HG02642 (cell line): ENCODE results near the gene ASTE1.
"Not testable (repeated sequence)": the region's sequence is repeated elsewhere in the genome, so short reads cannot be mapped to it uniquely, and the experiment has no call there.

ENCODE experiments used
- ATAC-seq: cut with Tn5 transposase; IDR thresholded peaks from one replicate; pipeline ENCODE4 v1.9.1; 2021; ENCODE audit warnings: mild to moderate bottlenecking; ENCODE audit not compliant: unreplicated experiment, poor library complexity

Gene ASTE1, protein sequence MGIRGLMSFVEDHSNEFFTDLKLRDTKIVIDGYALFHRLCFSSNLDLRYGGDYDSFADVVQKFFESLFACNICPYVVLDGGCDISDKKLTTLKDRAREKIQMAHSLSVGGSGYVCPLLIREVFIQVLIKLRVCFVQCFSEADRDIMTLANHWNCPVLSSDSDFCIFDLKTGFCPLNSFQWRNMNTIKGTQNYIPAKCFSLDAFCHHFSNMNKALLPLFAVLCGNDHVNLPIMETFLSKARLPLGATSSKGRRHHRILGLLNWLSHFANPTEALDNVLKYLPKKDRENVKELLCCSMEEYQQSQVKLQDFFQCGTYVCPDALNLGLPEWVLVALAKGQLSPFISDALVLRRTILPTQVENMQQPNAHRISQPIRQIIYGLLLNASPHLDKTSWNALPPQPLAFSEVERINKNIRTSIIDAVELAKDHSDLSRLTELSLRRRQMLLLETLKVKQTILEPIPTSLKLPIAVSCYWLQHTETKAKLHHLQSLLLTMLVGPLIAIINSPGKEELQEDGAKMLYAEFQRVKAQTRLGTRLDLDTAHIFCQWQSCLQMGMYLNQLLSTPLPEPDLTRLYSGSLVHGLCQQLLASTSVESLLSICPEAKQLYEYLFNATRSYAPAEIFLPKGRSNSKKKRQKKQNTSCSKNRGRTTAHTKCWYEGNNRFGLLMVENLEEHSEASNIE

DNA sequence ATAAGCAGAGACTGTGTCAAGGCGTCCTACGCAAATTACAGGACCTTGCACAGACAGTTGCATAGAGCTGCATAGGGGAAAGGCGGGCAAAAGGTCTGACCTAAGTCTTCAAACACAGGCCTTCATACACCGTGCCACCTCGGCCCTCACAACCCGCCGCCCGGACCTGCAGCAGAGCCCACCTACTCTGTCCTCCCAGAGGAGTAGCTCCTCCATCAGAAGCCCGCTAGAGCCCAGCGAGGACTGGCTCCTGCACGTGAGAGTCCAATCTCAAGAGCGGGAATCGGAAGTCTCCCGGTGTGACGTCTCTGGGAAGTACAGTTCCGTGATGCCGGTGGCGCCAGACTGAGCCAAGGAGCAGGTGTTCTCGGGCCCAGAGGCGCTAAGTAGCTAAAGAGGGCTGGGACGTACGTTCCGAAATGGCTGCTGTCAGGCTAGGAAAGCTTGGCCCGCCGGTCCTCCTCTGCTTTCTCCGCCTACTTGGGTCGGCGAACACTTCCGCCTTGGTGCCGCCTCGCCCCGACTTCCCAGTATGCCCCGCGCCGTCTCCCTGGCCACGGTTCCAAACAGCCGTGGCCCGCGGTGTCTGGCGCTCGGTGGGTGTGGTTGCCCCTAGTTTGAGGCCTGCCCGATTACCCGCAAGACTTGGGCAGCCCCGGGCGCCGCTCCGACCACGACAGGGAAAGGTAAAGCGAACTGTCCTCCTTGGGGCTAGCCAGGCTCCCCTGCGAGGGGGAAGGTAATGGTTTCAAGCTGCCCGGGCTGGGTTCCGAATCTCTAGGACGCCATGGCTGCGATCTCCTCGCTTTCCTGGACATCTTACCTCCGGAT is at the start of gene ASTE1, which contains the start of gene NEK11:
TSS of gene ASTE1 (minus strand) at position 505 of the 831 bp plus-strand sequence. CDS start 1,519 bp downstream, outside the sequence.
TSS of gene NEK11 (plus strand) at position 557 of the 831 bp plus-strand sequence. CDS start 2,832 bp downstream, outside the sequence.
- peak; percentile 99 for ATAC-seq

DNA sequence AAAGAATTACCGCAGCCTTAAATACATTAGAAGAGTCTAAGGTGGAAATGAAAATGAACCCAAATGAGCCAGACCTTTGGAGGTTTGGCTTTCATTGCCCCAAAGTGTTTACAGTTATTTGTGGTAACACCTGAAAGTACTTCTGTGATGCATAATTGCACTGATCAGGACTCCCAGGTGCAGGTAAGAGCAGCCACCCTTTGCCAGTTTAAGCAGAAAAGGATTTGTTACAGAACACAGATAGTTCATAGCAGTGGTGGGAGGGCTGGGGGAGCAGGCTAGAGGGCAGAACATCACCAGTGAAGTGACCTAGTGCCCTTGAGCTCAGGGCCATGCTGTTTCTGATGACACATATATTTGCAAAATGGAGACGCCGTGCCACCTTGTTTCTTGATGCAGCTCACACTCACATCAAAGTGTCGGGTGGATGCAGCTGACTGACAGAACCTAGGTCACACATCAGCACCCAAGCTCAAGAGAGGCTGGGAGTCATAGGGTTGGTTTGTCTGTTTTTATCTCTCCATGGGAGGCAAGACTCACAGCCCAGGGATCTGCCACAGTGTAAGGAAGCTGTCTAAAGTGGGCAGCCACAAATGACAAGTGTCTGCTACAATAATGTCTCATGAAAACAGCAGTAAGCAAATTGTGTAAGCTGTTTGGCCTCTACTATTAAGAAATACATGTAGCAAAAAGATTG is 49.2 kb upstream of the ASTE1 start:
- ATAC-seq, result no peak

DNA sequence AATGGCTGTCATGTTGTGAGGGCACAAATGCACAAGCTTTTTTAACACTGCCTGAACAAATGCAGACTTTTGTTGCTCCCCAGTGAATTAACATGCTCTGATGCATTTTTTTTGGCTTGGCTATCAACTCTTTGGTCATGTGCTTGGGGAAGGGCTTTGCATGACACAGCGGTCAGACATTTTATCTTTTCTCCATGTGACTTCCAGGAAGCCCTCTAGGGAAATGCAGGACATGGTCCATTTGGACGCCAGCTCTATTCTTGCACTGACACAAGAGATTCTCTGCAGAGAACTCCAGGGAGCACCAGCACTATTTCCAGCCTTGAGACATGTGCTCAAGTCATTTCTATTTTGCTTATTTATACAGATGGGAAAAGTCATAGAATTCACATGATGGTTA is 46.2 kb upstream of the ASTE1 start:
- ATAC-seq, result no peak

DNA sequence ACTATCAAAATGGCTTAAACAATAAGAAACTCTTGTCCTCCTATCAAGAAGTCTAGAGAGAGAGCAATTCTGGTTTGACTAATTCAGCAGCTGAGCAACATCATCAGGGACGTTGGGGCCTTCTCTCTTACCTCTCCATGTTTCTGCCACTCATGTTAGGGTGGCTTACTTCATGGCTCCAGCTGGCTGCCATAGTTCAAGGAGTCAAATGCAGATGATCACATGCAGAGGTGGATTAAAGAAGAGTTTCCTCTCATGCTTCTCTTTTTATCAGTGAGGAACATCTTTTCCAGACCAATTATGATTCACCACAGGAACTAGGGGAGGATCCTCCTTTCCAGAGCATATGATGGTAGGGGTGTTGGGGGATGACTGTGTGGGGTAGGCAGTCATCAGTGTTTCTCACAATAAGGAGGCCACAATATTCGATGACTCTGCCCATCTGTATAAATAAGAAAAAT is 45.5 kb upstream of the ASTE1 start:
- no peak for ATAC-seq

DNA sequence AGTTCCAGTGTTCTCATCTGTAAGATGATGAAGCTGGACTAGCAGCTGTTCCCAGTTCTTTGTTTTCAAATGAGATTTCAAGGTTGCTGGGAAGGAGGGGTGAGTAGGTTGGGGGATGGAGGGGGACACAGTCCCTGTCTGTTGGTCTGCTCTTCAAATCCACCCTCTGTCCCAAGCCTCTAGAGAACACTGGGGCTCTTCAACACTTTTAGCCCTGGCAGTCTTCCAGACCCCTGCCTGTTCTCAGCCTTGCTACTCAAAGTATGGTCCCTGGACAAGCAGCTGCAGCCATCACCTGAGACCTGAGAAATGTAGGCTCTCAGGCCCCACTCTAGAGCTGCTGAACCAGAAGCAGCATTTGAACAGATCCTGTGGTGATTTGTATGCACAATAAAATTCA is 41.4 kb upstream of the ASTE1 start:
- ATAC-seq, result no peak

DNA sequence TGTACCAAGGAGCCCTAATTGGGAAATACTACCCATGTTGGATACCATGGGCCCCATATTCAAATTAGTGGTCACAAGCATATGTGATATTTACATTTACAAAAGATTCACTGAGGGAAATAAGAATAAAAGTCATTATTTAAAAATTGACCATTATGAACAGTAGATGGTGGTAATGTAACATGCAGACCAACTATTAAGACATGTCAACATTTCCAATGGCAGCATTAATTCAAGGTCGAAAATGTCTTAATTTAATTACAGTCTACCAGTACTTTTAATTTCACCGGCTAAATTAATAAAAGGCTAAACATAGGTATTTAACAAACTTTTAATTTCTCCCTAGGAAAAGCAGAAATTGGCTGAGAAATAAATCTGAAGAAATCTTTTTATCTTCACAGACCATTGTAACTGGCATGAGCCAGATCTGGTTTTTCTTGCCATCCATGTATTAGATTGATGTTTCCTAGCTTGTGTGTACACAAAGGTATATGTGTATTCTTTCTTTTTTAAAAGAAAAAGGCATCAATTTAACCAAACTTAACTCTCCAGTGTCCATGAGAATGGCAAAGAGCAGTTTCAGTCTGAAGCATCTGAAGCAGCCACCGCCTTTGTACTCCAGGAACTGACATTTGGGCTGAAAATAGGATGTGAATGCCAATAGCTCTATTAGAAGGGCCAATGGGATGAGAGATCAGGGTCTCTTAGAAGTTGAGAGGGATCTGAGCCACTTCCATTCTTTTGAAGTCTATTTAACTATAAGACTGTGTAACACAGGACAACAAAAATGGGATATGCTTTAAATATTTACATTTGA is 26.6 kb upstream of the ASTE1 start:
- ATAC-seq, result no peak

DNA sequence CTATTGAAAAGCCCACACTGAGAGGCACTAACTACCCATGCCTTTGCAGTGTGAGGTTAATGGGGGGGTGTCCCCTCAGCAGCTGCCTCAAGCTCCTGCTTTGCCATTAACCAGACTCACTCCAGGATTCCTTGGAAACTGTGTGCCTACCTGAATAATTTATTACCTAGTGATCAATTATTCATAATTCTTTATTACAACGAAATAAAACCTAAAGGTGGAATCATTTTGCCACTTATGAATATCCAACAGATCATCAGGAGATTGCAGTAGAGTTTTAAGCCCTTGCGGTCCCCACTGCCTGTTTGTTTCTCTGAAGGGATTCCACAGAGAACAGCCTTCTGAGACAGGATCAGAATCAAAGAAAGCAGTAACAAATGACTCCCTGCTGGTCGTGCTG is 23.4 kb upstream of the ASTE1 start:
- ATAC-seq, result no peak

DNA sequence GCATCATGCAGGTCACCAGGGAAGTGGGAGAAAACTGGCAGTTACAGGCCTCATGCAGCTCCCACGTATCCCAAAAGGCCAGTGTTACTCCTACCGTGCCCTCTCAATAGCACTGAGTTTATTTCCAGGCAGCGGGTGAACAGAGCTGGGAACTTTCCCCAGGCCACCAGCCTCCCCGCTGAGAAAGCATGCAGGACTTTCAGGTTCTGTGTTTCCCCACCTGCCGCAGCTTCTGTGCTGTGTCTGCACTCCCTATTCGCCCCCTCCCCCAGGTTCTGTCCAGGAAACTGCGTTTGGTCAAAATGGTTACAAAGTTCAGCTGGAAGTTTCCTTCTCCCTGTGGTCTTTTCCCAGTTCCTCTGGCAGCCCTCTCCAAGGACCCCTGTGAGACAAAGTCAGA is 21.4 kb upstream of the ASTE1 start:
- ATAC-seq, result no peak

DNA sequence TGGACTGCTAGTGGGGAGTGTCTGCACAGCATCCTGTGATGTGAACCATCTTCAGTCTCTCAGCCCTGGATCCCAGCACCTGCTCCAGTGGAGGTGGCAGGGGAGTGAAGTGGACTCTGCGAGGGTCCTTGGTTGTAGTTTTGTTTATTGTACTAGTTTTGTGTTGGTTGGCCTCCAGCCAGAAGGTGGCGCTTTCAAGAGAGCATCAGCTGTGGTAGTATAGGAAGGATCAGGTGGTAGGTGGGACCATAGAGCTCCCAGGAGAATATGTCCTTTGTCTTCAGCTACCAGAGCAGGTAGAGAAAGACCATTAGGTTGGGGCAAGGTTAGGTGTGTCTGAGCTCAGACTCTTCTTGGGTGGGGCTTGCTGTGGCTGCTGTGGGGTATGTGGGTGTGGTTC is 21.0 kb upstream of the ASTE1 start:
- ATAC-seq, result no peak

DNA sequence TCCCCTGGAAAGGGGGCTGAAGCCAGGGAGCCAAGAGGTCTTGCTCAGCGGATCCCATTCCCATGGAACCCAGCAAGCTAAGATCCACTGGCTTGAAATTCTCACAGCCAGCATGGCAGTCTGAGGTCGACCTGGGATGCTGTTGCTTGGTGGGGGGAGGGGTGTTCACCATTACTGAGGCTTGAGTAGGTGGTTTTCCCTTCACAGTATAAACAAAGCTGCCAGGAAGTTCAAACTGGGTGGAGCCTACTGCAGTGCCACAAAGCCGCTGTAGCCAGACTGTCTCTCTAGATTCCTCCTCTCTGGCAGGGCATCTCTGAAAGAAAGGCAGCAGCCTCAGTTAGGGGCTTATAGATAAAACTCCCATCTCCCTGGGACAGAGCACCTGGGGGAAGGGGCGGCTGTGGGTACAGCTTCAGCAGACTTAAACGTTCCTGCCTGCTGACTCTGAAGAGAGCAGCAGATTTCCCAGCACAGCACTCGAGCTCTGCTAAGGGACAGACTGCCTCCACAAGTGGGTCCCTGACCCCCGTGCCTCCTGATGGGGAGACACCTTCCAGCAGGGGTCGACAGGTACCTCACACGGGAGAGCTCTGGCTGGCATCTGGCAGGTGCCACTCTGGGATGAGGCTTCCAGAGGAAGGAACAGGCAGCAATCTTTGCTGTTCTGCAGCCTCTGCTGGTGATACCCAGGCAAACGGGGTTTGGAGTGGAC is 15.8 kb upstream of the ASTE1 start:
- ATAC-seq, result not testable (repeated sequence)

DNA sequence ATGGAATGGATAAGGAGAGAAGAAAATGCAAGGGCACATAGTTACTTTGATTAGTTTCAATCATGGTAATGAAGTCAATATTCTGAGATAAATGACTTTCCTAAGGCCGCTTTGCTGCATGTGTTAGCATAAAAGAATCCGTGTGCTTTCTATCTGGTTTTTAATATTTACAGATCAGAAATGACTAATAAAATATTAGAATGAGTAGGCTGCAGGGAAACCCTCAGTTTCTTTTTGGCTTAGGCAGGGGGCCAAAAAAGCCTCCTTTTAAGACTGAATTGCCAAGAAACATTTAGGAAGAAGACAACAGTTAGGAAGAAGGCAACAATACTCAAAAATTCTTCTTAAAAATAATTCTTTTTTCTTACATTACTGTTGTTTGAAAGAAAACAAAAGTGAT is 11.7 kb upstream of the ASTE1 start:
- no peak for ATAC-seq

DNA sequence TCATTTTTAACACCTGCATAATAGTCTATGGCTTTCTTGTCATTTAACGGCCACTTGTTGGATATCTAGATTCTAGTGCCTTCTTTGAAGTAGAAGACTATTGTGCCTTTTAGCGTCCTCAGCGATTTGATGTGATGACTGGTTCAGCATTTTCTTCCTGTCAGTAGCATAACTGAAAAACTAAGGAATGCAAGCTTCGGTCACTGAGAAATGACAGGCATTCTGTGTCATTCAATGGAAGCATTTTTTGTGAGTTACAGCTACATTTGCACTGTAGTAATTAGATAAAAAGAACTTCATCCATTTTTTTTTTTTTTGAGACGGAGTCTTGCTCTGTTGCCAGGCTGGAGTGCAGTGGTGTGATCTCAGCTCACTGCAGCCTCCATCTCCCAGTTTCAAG is 10.4 kb upstream of the ASTE1 start:
- no peak for ATAC-seq

DNA sequence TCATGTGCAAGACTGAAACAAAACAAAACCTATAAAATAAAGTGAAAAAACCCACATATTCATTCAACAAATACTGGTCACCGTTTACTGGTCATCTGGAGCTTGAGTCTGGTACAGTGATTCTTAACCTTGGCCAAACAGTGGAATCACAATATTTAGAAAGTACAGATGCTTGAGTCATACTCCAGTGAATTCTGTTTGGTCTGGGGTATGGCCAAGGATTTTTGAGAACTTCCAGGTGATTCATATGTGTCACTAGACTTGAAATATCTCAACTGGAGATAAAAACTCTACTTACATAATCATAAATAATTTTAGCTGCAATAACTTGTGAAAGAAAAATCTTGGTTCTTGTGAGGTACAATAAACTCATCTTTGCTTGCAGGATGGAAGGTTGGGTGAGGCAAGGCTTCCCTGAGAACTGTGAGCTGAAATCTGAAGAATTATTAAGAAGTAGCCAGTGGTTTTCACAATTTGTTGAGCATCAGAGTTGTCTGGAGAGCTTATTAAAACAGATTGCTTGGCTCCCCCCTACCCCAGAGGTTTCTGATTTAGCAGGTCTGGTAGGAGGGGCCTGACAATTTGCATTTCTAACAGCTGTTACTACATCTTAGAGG is 9.7 kb upstream of the ASTE1 start:
- ATAC-seq, result no peak

DNA sequence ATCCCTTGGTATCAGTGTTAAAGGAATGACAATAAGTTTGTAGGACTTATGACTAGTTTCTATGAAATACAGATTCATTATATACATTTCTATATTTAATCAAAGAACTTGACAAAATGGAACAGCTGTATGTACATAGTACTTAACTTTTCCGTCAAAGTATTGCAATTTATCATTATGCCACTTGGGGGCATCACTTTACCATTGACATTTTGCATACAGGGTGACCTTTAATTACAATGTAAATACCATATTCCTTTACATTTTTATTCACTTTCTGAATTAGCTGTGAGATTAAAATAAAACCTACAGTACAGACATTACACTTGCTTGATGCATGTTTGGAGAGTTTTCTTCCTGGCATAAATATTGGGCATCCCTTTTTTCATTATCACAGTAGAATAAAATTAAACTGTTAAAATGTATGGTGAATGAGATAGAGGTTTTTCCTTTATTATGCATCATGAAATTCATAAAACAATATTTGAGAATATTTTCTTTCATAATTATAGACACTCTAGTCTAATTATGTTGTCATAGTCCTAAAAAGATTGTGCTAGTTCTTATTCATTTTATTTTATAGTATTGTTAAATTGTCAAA is 7.0 kb upstream of the ASTE1 start:
- no peak for ATAC-seq

DNA sequence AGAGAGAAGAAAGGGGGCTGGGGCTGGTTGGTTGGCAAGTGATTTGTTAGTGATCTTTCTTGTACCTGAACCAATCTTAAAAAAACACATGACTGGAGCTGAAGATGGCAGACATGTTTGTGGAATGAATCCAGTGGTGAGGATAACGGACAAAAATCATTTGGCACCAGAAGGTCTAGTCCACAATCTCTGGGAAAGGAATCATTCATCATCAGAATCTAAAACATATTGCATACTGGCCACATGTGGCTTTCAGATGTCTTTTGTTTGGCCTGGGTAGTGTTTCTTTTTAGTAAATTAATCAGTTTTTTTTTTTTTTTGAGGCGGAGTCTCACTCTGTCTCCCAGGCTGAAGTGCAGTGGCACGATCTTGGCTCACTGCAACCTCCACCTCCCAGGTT is 5.0 kb upstream of the ASTE1 start:
- ATAC-seq, result no peak

DNA sequence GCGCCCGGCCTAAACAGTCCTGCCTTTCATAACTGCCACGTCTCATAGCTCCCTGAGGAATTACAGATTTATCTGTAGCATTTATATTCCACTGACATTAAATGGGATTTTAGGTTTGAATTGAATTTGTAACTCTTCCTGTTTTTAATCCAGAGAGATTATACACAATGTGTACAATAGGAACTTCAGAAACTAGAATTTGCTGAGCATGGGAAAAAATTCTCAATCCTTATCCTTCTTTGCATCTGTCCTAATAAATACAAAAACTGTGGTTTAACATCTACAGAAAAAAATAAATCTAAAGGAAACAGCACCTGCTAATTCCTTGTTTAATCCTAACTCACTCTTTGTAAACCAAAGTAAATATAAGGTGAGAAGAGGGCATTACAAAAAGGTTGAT is 2.2 kb upstream of the ASTE1 start:
- no peak for ATAC-seq

DNA sequence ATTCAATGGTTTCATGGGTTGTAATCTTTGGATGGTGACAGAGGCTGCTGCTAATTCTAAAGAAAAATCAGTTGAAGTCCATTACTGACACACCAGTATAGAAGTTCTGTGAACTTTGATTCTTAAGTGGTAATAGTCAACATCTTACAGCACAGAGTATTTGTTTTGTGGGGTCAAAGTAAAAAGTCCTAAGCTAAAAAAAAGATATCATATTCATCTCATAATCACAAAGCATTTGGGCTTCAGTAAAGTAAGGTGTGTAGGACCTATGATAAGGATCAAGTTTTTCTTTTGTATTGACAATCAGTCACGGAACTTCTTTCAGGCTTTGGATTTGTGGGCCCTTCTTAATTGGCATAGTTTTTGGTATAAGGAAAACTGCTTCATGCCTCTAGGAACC is 1.1 kb downstream of the ASTE1 start:
- ATAC-seq, result no peak

DNA sequence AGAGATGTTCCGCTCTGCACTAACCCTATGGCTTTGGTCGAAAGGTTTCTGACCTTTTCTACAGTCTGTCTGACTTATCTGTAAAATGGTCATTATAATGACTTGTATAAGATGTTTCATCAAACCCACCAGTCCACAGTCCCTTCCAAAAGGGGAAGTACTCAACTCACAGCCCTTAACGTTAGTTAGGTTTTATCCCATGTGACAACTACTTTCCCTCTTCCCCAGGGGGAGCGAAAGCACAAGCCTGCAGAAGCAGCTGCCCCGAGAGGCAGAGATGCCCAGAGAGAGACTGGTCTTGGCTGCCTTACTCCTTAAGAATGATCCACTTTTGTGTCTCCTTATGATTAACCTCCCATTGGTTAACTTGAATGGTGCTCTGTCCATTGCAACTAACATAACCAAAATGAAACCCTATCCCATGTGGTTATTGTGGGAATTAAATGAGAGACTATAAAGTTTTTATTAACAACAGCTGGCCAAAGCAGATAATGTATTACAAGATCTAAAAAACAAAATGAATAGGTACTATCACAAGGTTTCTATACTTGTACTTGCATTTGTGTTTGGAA is 6.4 kb downstream of the ASTE1 start:
- no peak for ATAC-seq
